SK-N-SH (cell line): ENCODE results near the gene SMPD4. TPM values are rescaled to one million over a fixed set of nuclear protein-coding genes. Genes with fewer than 3 reads are reported as not detected.
"Not testable (repeated sequence)": the region's sequence is repeated elsewhere in the genome, so short reads cannot be mapped to it uniquely, and the experiment has no call there.

Experiments
- CTCF ChIA-PET: fragments of 300-600, 350-600 bp; formaldehyde crosslinking; extraction: SDS; loops from one replicate; lab custom pipeline; 2021; lab: Yijun Ruan, JAX
- POLR2A ChIA-PET: fragments of 350-600 bp; sonication (Branson Sonifier 250); formaldehyde crosslinking; extraction: SDS; loops from one replicate; lab custom pipeline; 2020; ENCODE audit warnings: antibody characterized with exemption, inconsistent platforms; lab: Yijun Ruan, JAX
- DNase-seq: peaks from one replicate; pipeline ENCODE4 v3.0.0; 2012
- H2AFZ ChIP-seq: fragments of 200-600 bp; sonication (generic); 2 replicates; pipeline ENCODE4 v1.8.1; 2016; ENCODE audit warnings: antibody characterized with exemption, mild to moderate bottlenecking, low read depth
- H3F3A ChIP-seq: fragments of 200-600 bp; sonication (generic); replicated peaks from 2 replicates; pipeline ENCODE3; 2016; ENCODE audit warnings: antibody characterized with exemption, mild to moderate bottlenecking; ENCODE audit not compliant: insufficient read depth
- H3K27ac ChIP-seq, 2 experiments: fragments of 200-500 bp in 1 of 2; fragments of 200-600 bp in 1 of 2; sonication (Bioruptor generic) in 1 of 2; sonication (generic), shearing (Covaris generic) in 1 of 2; 2 replicates each; pipeline versions ENCODE4 v1.5.1 to v1.6.1; 2014 to 2016; ENCODE audit warnings: low read depth in 2 of 2, inconsistent platforms in 1 of 2, low read length in 1 of 2, mild to moderate bottlenecking in 1 of 2, mixed read lengths in 1 of 2
- H3K27me3 ChIP-seq: fragments of 200-600 bp; sonication (generic), shearing (Covaris generic); 2 replicates; pipeline ENCODE4 v1.6.1; 2016; ENCODE audit warnings: mixed run types; ENCODE audit not compliant: insufficient read depth
- H3K36me3 ChIP-seq, 2 experiments: fragments of 200-500 bp in 1 of 2; fragments of 200-600 bp in 1 of 2; sonication (Bioruptor generic) in 1 of 2; sonication (generic) in 1 of 2; replicated peaks in 1 of 2; 2 replicates each; pipeline versions ENCODE3 to v1.5.1; 2014 to 2016; ENCODE audit warnings: low read length in 1 of 2, mild to moderate bottlenecking in 1 of 2; ENCODE audit not compliant: insufficient read depth in 2 of 2, control insufficient read depth in 1 of 2
- H3K4me1 ChIP-seq, 2 experiments: fragments of 200-500 bp in 1 of 2; fragments of 200-600 bp in 1 of 2; sonication (Bioruptor generic) in 1 of 2; sonication (generic), shearing (Covaris generic) in 1 of 2; 2 replicates each; pipeline versions ENCODE4 v1.5.1 to v1.6.1; 2014 to 2016; ENCODE audit warnings: low read depth in 1 of 2, low read length in 1 of 2, mixed run types in 1 of 2; ENCODE audit not compliant: insufficient read depth in 2 of 2, control insufficient read depth in 1 of 2
- H3K4me2 ChIP-seq: fragments of 200-600 bp; sonication (generic), shearing (Covaris generic); 2 replicates; pipeline ENCODE4 v1.6.1; 2017; ENCODE audit warnings: mixed run types
- H3K4me3 ChIP-seq, 2 experiments: fragments of 200-500 bp in 1 of 2; fragments of 200-600 bp in 1 of 2; sonication (Bioruptor generic) in 1 of 2; sonication (generic), shearing (Covaris generic) in 1 of 2; 2 replicates each; pipeline versions ENCODE4 v1.5.1 to v1.8.1; 2014 to 2016; ENCODE audit warnings: low read depth in 2 of 2, inconsistent platforms in 1 of 2, low read length in 1 of 2, mild to moderate bottlenecking in 1 of 2, mixed read lengths in 1 of 2, moderate library complexity in 1 of 2
- H3K79me2 ChIP-seq: fragments of 200-600 bp; sonication (generic); 2 replicates; pipeline ENCODE4 v1.8.1; 2017; ENCODE audit warnings: mild to moderate bottlenecking; ENCODE audit not compliant: insufficient read depth
- H3K9ac ChIP-seq: fragments of 200-600 bp; sonication (generic); 2 replicates; pipeline ENCODE4 v1.6.1; 2017; ENCODE audit warnings: mixed run types
- H3K9me2 ChIP-seq: fragments of 200-600 bp; sonication (generic); 2 replicates; pipeline ENCODE4 v1.6.1; 2017; ENCODE audit warnings: mixed run types
- H3K9me3 ChIP-seq: fragments of 200-600 bp; sonication (generic); 2 replicates; pipeline ENCODE4 v1.6.1; 2017; ENCODE audit warnings: mixed run types, mild to moderate bottlenecking, moderate library complexity
- H4K20me1 ChIP-seq: fragments of 200-600 bp; sonication (generic); 2 replicates; pipeline ENCODE4 v1.6.1; 2017; ENCODE audit warnings: mild to moderate bottlenecking, mixed run types; ENCODE audit not compliant: insufficient read depth
- ELF1 ChIP-seq: IDR thresholded peaks from 2 replicates; pipeline ENCODE4 v1.4.0; 2012
- FOSL2 ChIP-seq: IDR thresholded peaks from 2 replicates; pipeline ENCODE4 v1.4.0; 2012; ENCODE audit warnings: low read depth, mild to moderate bottlenecking, moderate library complexity, borderline replicate concordance
- GABPA ChIP-seq: IDR thresholded peaks from 2 replicates; pipeline ENCODE4 v1.4.0; 2012; ENCODE audit warnings: low read depth, mild to moderate bottlenecking
- MXI1 ChIP-seq: IDR thresholded peaks from 2 replicates; pipeline ENCODE4 v1.6.1; 2012; ENCODE audit warnings: mild to moderate bottlenecking, low read depth, low read length, improper control_type of control experiment
- NFIC ChIP-seq: IDR thresholded peaks from 2 replicates; pipeline ENCODE4 v1.4.0; 2012; ENCODE audit warnings: borderline replicate concordance
- TAF1 ChIP-seq: IDR thresholded peaks from 2 replicates; pipeline ENCODE4 v1.6.1; 2012; ENCODE audit warnings: low read depth, mild to moderate bottlenecking, low read length, moderate library complexity, borderline replicate concordance
- TCF12 ChIP-seq: IDR thresholded peaks from 2 replicates; pipeline ENCODE4 v1.4.0; 2012
- TEAD4 ChIP-seq: IDR thresholded peaks from 2 replicates; pipeline ENCODE4 v1.4.0; 2012; ENCODE audit warnings: mild to moderate bottlenecking, borderline replicate concordance; ENCODE audit not compliant: insufficient read depth
- YY1 ChIP-seq: IDR thresholded peaks from 2 replicates; pipeline ENCODE4 v1.4.0; 2012; ENCODE audit warnings: low read depth, mild to moderate bottlenecking
- WGBS: methylation state at CpG from one replicate; pipeline ENCODE4 v1.1.6; 2017; ENCODE audit warnings: low lambda C conversion rate; 5-methylcytosine and 5-hydroxymethylcytosine counted together
- polyA plus RNA-seq, 3 experiments: library from polyadenylated mRNA; depleted of rRNA; stranded (reverse); fragments of >200 nt; gene quantifications; 2 replicates each; pipeline ENCODE4 v1.2.3, GENCODE V29; 2012
- TF ChIP-seq, protein P1 (sequence below): fragments of 150-350 bp; IDR thresholded peaks from 2 replicates; pipeline ENCODE4 v1.6.1; 2016; ENCODE audit warnings: mild to moderate bottlenecking, low read depth, low read length
- TF ChIP-seq, protein P2 (sequence below): IDR thresholded peaks from 2 replicates; pipeline ENCODE4 v1.6.1; 2012; ENCODE audit warnings: mild to moderate bottlenecking, low read depth, low read length, moderate library complexity

Gene SMPD4
- polyA plus RNA-seq, 1 of the 3 experiments (the other 2 are of a cell fraction): 43.0 TPM

GRCh38 chr2:130198343-130198742 lies 16.9 kb upstream of the SMPD4 start, which contains the start of gene TUBA3E:
Gene TUBA3E (minus strand): TSS chr2:130198439. CDS start chr2:130198360, 79 bp downstream.
- H2AFZ ChIP-seq: no peak within 1 kb of the TSS
- no peaks in the 10 kb centered on the region for H3K9me3 ChIP-seq
- no peak within 1 kb of the TSS for H3K27ac ChIP-seq
- H3F3A ChIP-seq: no peaks in the 10 kb centered on the region
- no peaks in the 10 kb centered on the region for H4K20me1 ChIP-seq
- H3K79me2 ChIP-seq: no peaks in the 10 kb centered on the region
- H3K9me2 ChIP-seq: no peaks in the 10 kb centered on the region
- no peak within 1 kb of the TSS for H3K9ac ChIP-seq
- no CpG with 5 or more reads among the region's 26 CpGs for WGBS
- DNase-seq: no peak
- TF ChIP-seq, protein P1, sequence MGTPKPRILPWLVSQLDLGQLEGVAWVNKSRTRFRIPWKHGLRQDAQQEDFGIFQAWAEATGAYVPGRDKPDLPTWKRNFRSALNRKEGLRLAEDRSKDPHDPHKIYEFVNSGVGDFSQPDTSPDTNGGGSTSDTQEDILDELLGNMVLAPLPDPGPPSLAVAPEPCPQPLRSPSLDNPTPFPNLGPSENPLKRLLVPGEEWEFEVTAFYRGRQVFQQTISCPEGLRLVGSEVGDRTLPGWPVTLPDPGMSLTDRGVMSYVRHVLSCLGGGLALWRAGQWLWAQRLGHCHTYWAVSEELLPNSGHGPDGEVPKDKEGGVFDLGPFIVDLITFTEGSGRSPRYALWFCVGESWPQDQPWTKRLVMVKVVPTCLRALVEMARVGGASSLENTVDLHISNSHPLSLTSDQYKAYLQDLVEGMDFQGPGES: no peak
- TF ChIP-seq GABPA (no peak), TCF12 (no peak), ELF1 (no peak), NFIC (no peak), TAF1 (no peak), TEAD4 (no peak), YY1 (no peak), MXI1 (no peak), FOSL2 (no peak)
- TF ChIP-seq, protein P2, sequence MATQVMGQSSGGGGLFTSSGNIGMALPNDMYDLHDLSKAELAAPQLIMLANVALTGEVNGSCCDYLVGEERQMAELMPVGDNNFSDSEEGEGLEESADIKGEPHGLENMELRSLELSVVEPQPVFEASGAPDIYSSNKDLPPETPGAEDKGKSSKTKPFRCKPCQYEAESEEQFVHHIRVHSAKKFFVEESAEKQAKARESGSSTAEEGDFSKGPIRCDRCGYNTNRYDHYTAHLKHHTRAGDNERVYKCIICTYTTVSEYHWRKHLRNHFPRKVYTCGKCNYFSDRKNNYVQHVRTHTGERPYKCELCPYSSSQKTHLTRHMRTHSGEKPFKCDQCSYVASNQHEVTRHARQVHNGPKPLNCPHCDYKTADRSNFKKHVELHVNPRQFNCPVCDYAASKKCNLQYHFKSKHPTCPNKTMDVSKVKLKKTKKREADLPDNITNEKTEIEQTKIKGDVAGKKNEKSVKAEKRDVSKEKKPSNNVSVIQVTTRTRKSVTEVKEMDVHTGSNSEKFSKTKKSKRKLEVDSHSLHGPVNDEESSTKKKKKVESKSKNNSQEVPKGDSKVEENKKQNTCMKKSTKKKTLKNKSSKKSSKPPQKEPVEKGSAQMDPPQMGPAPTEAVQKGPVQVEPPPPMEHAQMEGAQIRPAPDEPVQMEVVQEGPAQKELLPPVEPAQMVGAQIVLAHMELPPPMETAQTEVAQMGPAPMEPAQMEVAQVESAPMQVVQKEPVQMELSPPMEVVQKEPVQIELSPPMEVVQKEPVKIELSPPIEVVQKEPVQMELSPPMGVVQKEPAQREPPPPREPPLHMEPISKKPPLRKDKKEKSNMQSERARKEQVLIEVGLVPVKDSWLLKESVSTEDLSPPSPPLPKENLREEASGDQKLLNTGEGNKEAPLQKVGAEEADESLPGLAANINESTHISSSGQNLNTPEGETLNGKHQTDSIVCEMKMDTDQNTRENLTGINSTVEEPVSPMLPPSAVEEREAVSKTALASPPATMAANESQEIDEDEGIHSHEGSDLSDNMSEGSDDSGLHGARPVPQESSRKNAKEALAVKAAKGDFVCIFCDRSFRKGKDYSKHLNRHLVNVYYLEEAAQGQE: no peak
- CTCF ChIA-PET: no interaction called here
- POLR2A ChIA-PET: no interaction called here
- H3K27me3 ChIP-seq: no peaks in the 10 kb centered on the region
- H3K4me2 ChIP-seq: no peak within 1 kb of the TSS
- H3K4me1 ChIP-seq: peaks cover 0 to 2% of the 10 kb centered on the region in 2 experiments; a peak in 1 of 4 replicates
- H3K4me3 ChIP-seq: no peak within 1 kb of the TSS
- no peaks in the 10 kb centered on the region for H3K36me3 ChIP-seq

DNA sequence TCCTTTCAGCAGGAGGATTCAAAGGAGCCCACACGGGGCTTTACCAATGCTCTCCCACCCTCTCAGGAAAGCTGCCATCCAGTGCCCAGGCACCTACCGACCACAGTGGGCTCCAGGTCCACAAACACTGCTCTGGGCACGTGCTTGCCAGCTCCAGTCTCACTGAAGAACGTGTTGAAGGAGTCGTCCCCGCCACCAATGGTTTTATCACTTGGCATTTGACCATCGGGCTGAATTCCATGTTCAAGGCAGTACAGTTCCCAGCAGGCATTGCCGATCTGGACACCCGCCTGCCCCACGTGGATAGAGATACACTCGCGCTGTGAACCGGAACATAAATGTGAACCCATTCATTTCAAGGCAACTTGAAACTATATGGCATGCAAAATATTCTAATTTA lies 14.7 kb upstream of the SMPD4 start:
- H3K4me1 ChIP-seq, H3K9me3 ChIP-seq, H3K36me3 ChIP-seq, H3K27me3 ChIP-seq, POLR2A ChIA-PET, H3K4me3 ChIP-seq, H3K9ac ChIP-seq, CTCF ChIA-PET, H3K4me2 ChIP-seq, H4K20me1 ChIP-seq, H3F3A ChIP-seq, H2AFZ ChIP-seq, H3K79me2 ChIP-seq, DNase-seq, H3K9me2 ChIP-seq, H3K27ac ChIP-seq: not testable (repeated sequence)
- WGBS: 91% methylated on average over 7 of the region's 13 CpGs

GRCh38 chr2:130195089-130195635 lies 13.8 kb upstream of the SMPD4 start:
- H3K36me3 ChIP-seq, H3K4me3 ChIP-seq, H3F3A ChIP-seq, H3K27ac ChIP-seq, H4K20me1 ChIP-seq, H3K9ac ChIP-seq, POLR2A ChIA-PET, H2AFZ ChIP-seq, H3K9me3 ChIP-seq, H3K79me2 ChIP-seq, H3K27me3 ChIP-seq, H3K9me2 ChIP-seq, H3K4me2 ChIP-seq, H3K4me1 ChIP-seq, CTCF ChIA-PET, DNase-seq: not testable (repeated sequence)
- 89% methylated on average over 8 of the region's 9 CpGs for WGBS

- H3K4me2 ChIP-seq, H3K27ac ChIP-seq, H3F3A ChIP-seq, DNase-seq, H4K20me1 ChIP-seq, H3K9me2 ChIP-seq, H3K9me3 ChIP-seq, H3K27me3 ChIP-seq, H3K9ac ChIP-seq, CTCF ChIA-PET, H3K79me2 ChIP-seq, H2AFZ ChIP-seq, POLR2A ChIA-PET, H3K4me1 ChIP-seq, H3K4me3 ChIP-seq, H3K36me3 ChIP-seq: not testable (repeated sequence)
- WGBS: 88% methylated on average over 19 of the region's 22 CpGs
Observed at GRCh38 chr2:130193824-130194223, 12.4 kb upstream of the SMPD4 start.
